Spleen (tissue), 7 donors: ENCODE data around the gene GGACT.

Experiments
- POLR2A ChIP-seq, 3 donors: fragments of 450-650 bp; IDR thresholded peaks; one replicate each; pipeline ENCODE4 v1.5.1; 2017; ENCODE audit warnings: antibody characterized with exemption in 3 of 3, mild to moderate bottlenecking in 1 of 3
- POLR2AphosphoS5 ChIP-seq, 3 donors: sonication (generic); formaldehyde crosslinking; IDR thresholded peaks; one replicate each; pipeline ENCODE4 v1.5.1; 2017; ENCODE audit warnings: antibody characterized with exemption in 3 of 3
- TF ChIP-seq, protein P1 (sequence below), 11 experiments: fragments of 200-600 bp in 7 of 11; fragments of 450-650 bp in 4 of 11; sonication (generic) in 4 of 11; IDR thresholded peaks in 8 of 11; conservative IDR thresholded peaks in 3 of 11; 1 replicate in 7 of 11; 2 replicates in 4 of 11; pipeline versions ENCODE4 v1.4.0 to v1.8.0; 2016 to 2021; ENCODE audit warnings: antibody characterized with exemption in 11 of 11, inconsistent platforms in 4 of 11, mild to moderate bottlenecking in 1 of 11
- donor health status: DM: no; HTN: no; CAD: no; lungs with moderate emphysema.
- donor health status: DM: no; HTN: no; CAD: no.
- donor health status: DM: no; HTN: no; CAD: no.

DNA sequence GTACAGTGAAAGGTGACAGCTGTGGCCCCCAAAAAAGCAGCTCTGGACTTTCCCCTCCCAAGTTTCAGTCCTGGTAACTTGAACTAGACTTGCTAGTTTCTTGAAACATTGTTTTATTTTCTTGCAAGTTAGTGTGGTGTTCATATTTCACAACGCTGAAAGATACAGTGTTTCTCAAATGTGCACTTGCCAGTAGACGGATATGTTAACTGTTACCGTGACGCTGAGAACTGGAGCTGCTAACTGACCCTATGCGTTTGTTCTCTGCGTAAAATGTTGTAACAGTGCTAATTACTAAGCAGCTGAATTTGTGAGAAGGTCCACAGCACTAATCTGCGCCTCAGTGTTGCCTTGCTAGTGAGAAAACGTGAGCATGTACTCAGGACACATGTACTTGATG lies 79.6 kb downstream of the GGACT start:
- TF ChIP-seq, protein P1, sequence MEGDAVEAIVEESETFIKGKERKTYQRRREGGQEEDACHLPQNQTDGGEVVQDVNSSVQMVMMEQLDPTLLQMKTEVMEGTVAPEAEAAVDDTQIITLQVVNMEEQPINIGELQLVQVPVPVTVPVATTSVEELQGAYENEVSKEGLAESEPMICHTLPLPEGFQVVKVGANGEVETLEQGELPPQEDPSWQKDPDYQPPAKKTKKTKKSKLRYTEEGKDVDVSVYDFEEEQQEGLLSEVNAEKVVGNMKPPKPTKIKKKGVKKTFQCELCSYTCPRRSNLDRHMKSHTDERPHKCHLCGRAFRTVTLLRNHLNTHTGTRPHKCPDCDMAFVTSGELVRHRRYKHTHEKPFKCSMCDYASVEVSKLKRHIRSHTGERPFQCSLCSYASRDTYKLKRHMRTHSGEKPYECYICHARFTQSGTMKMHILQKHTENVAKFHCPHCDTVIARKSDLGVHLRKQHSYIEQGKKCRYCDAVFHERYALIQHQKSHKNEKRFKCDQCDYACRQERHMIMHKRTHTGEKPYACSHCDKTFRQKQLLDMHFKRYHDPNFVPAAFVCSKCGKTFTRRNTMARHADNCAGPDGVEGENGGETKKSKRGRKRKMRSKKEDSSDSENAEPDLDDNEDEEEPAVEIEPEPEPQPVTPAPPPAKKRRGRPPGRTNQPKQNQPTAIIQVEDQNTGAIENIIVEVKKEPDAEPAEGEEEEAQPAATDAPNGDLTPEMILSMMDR (IDR thresholded peaks at IDR 0.05 in 8 of 11, conservative IDR thresholded peaks at IDR 0.05 in 3 of 11), result no peak
- TF ChIP-seq POLR2AphosphoS5 (IDR thresholded peaks at IDR 0.05) (no peak), POLR2A (IDR thresholded peaks at IDR 0.05) (no peak)
